Measurements from ENCODE around the gene COPS7A. TPM values are rescaled to one million over a fixed set of nuclear protein-coding genes. Genes with fewer than 3 reads are reported as not detected.

The COPS7A gene
- total RNA-seq, 1 experiment from 2014 or later, result 88.7 TPM

- CTCF ChIA-PET, result interaction anchor here (2.4 kb wide), 1 partner anchor 30 kb away, joined by 18 read pairs; the partner anchor contains the start of gene MLF2
- no peaks in the 10 kb centered on the region for H3K27me3 ChIP-seq (ENCODE audit: insufficient read depth, low read depth)
- DNase-seq, result no peak
- H3K4me2 ChIP-seq, result peak overlapping the region; percentile 85
- POLR2A ChIA-PET (ENCODE audit: unreplicated experiment), result interaction anchor here (0.6 to 1.7 kb wide), 2 partner anchors 34 to 51 kb away, joined by 3 to 41 read pairs; partner anchors contain the start of gene ZNF384
- BruUV-seq (replicated peaks), result no TSS peak
- TF ChIP-seq CTCF (conservative IDR thresholded peaks at IDR 0.05) (no peak), EZH2 (IDR thresholded peaks at IDR 0.05; ENCODE audit: low read depth) (no peak)
- H3F3A ChIP-seq (ENCODE audit: insufficient read depth, low read depth), result peaks cover 9% of the 10 kb centered on the region
- H3K79me2 ChIP-seq (ENCODE audit: low read depth), result peaks cover 22% of the 10 kb centered on the region
- no peaks in the 10 kb centered on the region for H3K9me2 ChIP-seq (ENCODE audit: insufficient read depth)
- peak overlapping the region; percentile 94 for H2AFZ ChIP-seq
- peaks cover 19% of the 10 kb centered on the region for H3K4me1 ChIP-seq (replicated peaks; ENCODE audit: insufficient read depth)
- no peaks in the 10 kb centered on the region for H4K20me1 ChIP-seq (ENCODE audit: insufficient read depth)
- H3K9me3 ChIP-seq (ENCODE audit: insufficient read depth, low read depth), result no peaks in the 10 kb centered on the region
- H3K4me3 ChIP-seq, result peak overlapping the region; percentile 77
- intact Hi-C loops (cut with micrococcal nuclease; ENCODE audit: unreplicated experiment), result no loop called here
- no peaks in the 10 kb centered on the region for H3K36me3 ChIP-seq (ENCODE audit: low read depth)
- no peak overlapping the region for H3K27ac ChIP-seq
These were observed 983 bp upstream of the COPS7A start for GRCh38 chr12:6722863-6723262.

GRCh38 chr12:6724409-6724797, 557 bp downstream of the COPS7A start:
- Histone ChIP-seq H3F3A (ENCODE audit: insufficient read depth, low read depth) (peaks cover 9% of the 10 kb centered on the region), H3K9me3 (ENCODE audit: insufficient read depth, low read depth) (no peaks in the 10 kb centered on the region), H3K4me2 (peak overlapping the region; percentile 85), H3K27ac (peak overlapping the region; percentile 60), H3K27me3 (ENCODE audit: insufficient read depth, low read depth) (no peaks in the 10 kb centered on the region), H3K4me3 (peak overlapping the region; percentile 77), H3K9me2 (ENCODE audit: insufficient read depth) (no peaks in the 10 kb centered on the region), H4K20me1 (ENCODE audit: insufficient read depth) (no peaks in the 10 kb centered on the region), H3K36me3 (ENCODE audit: low read depth) (no peaks in the 10 kb centered on the region), H2AFZ (peak overlapping the region; percentile 83), H3K79me2 (ENCODE audit: low read depth) (peaks cover 22% of the 10 kb centered on the region), H3K4me1 (replicated peaks; ENCODE audit: insufficient read depth) (peaks cover 19% of the 10 kb centered on the region)
- intact Hi-C loops (cut with micrococcal nuclease; ENCODE audit: unreplicated experiment), result loop anchor here (1.0 kb wide), 3 partner anchors 29 to 61 kb away; partner anchors contain the start of genes ING4, MLF2 and ZNF384
- CTCF ChIA-PET, result interaction anchor here (0.6 to 2.4 kb wide), 3 partner anchors 28 to 184 kb away, joined by 4 to 18 read pairs (median 15); partner anchors contain the start of genes MLF2 and ZNF384
- no peak for TF ChIP-seq CTCF (conservative IDR thresholded peaks at IDR 0.05)
- no peak for TF ChIP-seq EZH2 (IDR thresholded peaks at IDR 0.05; ENCODE audit: low read depth)
- POLR2A ChIA-PET (ENCODE audit: unreplicated experiment), result interaction anchor here (0.7 to 1.7 kb wide), 7 partner anchors 35 to 213 kb away, joined by 3 to 41 read pairs (median 5); partner anchors contain the start of genes CD4, PTMS, SPSB2 and ZNF384
- TSS peak; percentile 75 for BruUV-seq (replicated peaks)
- peak in 1 of 2 experiments; percentile 23 for DNase-seq

GRCh38 chr12:6725350-6725749, 1.5 kb downstream of the COPS7A start:
- H2AFZ ChIP-seq, result no peak overlapping the region
- H3K4me1 ChIP-seq (replicated peaks; ENCODE audit: insufficient read depth), result peaks cover 19% of the 10 kb centered on the region
- peaks cover 22% of the 10 kb centered on the region for H3K79me2 ChIP-seq (ENCODE audit: low read depth)
- peak overlapping the region; percentile 85 for H3K4me2 ChIP-seq
- no TSS peak for BruUV-seq (replicated peaks)
- no peak for DNase-seq
- ChIA-PET POLR2A (ENCODE audit: unreplicated experiment) (interaction anchor here (0.9 kb wide), 1 partner anchor 36 kb away, joined by 3 read pairs; the partner anchor contains the start of gene ZNF384), CTCF (interaction anchor here (2.4 kb wide), 1 partner anchor 28 kb away, joined by 18 read pairs; the partner anchor contains the start of gene MLF2)
- no peaks in the 10 kb centered on the region for H3K27me3 ChIP-seq (ENCODE audit: insufficient read depth, low read depth)
- H3K36me3 ChIP-seq (ENCODE audit: low read depth), result peaks cover 5% of the 10 kb centered on the region; the same call in 1 of the 2 replicates
- H3F3A ChIP-seq (ENCODE audit: insufficient read depth, low read depth), result peaks cover 9% of the 10 kb centered on the region
- H3K9me2 ChIP-seq (ENCODE audit: insufficient read depth), result no peaks in the 10 kb centered on the region
- H3K4me3 ChIP-seq, result peak overlapping the region; percentile 77; the same call in 1 of the 2 replicates
- no peaks in the 10 kb centered on the region for H4K20me1 ChIP-seq (ENCODE audit: insufficient read depth)
- H3K9me3 ChIP-seq (ENCODE audit: insufficient read depth, low read depth), result no peaks in the 10 kb centered on the region
- no peak for TF ChIP-seq CTCF (conservative IDR thresholded peaks at IDR 0.05)
- TF ChIP-seq EZH2 (IDR thresholded peaks at IDR 0.05; ENCODE audit: low read depth), result no peak
- no peak overlapping the region for H3K27ac ChIP-seq
- intact Hi-C loops (cut with micrococcal nuclease; ENCODE audit: unreplicated experiment), result no loop called here
